Body of pancreas (tissue), 4 donors: ENCODE measurements around the gene TSHZ2.

ENCODE experiments used
- CTCF ChIP-seq, 7 experiments: fragments of 450-650 bp in 4 of 7; fragments of 200-600 bp in 3 of 7; sonication (generic) in 3 of 7; IDR thresholded peaks; one replicate each; pipeline ENCODE4 v1.5.1; 2016 to 2019; ENCODE audit warnings: antibody characterized with exemption in 7 of 7
- POLR2A ChIP-seq, 3 donors: fragments of 450-650 bp; IDR thresholded peaks; one replicate each; pipeline ENCODE4 v1.6.1; 2016; ENCODE audit warnings: antibody characterized with exemption in 3 of 3, mild to moderate bottlenecking in 2 of 3

GRCh38 chr20:53408691-53409446, 436.7 kb downstream of the TSHZ2 start:
- TF ChIP-seq CTCF (IDR thresholded peaks at IDR 0.05) = no peak
- TF ChIP-seq POLR2A (IDR thresholded peaks at IDR 0.05) = no peak
